Measurements from ENCODE around the gene OSBPL2. TPM values are rescaled to one million over a fixed set of nuclear protein-coding genes. Genes with fewer than 3 reads are reported as not detected.

The OSBPL2 gene
- total RNA-seq, 1 donor from 2014 or later = 42.4 TPM

DNA sequence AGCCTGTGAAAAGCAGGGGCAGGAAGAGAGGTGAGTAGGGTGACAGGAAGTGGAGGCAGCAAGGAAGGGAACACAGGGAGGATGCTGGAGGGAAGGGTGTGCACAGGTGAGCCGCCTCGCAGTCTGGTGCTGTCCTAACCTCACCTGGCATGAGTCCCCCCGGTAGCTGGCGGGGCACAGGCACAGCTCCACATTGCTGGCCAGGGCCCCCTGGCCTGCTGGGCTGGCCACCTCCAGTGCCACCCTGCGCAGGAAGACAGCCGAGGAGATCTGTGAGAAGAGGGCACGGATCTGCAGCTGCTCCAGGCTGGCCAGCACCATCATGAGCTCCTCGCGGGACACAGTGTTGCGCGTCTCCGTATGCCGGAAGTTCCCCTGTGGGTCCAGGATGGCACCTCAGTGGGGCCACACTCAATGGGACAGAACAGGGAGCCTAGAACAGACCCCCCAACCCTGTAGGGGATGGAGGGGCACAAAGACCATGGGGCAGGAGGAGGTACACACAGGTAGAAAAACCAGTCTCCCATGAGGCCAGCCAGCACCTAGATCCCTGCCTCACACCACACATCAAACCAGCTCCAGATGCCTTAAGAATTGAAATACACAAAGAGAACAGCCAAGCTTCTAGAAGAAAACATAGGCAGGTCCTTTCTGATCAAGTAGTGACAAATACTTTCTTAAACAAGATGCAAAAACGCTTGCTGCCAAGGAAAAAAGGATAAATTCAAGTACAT, 87.0 kb downstream of the OSBPL2 start:
- no peak for DNase-seq (ENCODE audit: low spot score)

DNA sequence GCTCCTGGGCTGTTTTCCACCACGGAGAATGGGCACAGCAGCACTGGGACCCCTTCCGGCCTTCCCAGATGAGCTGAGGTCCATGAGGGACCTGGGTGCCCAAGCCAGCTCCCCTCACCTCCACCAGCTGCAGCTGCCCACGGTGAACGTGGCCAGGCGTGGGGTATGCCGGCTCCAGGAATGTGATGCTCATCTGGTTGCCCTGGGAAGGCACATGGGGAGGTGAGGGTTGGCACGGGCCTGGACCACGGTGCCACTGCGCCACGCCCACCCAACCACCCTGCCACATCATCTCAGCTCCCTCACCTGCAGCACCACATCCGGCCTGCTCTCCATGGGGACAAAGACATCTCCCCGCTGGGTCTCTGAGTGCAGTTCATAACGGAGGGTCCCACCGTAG, 88.2 kb downstream of the OSBPL2 start:
- DNase-seq (ENCODE audit: low spot score) = no peak

DNA sequence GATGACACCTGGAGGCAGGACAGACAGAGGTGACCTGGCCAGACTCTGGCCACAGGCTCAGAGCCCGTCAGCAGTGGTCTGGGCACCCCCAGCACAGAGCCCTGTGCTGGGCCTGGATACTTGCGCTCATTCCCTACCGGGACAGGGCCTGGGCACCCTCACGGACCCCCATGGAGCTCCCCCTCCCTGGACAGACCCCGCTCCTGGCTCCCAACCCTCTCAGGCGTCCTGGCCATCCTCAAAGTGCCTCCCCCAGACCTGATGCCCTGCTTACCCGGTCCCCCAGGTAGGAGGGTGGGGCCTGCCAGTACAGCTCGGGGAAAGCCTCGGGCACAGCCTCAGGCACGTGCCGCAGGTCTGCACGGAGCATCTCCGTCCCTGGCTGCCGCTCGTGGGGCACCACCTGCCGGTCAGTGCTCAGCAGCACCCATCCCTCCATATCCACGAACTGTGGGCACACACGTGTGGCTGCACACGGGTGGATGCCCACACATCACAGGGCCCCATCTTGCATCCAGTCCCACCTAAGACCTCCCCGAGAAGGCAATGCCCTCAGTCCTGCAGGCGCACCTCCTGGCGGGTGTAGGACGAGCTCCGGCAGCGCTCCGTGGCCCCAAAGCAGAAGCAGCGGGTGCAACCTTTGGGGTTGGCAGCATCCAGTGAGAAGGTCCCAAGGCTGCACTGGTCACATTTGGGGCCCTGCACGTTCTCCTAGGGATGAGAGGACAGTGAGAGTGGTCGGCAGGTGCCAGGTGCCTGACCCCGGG, 88.8 kb downstream of the OSBPL2 start:
- no peak for DNase-seq (ENCODE audit: low spot score)

DNA sequence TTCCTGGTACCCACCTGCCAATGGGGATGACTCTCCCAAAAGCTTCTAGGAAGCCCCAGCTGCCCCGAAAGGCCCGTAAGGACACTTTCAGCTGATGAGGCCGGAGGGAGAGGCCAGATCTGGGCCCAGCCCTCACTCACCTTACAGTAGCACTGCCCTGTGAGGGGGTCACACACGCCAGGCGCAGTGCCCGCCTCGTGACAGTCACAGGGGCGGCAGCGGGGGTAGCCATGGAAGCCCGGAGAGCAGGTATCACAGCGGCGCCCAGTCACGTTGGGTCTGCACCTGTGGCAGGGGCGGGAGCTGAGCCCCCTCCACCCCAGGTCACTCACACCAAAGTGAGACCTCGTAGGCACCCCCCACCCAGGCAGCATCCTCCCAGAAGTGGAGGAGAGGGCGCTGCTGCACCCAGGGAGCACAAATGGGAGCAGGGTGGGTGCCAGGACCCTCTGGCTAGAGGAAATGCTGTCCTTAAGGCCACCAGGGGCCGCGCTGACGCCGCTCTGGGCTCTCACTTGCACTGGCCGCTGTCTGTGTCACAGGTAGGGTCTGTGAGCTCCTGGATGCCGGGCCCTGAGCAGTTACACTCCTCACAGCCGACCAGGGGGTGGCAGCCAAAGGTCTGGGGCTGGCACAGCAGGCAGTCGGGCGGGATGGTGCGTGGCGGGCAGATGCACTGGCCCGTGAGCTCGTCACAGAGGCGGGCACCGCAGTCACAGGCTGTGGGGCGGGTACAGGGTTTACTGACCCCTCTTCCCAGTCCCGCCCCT, 89.6 kb downstream of the OSBPL2 start:
- no peak for DNase-seq (ENCODE audit: low spot score)

DNA sequence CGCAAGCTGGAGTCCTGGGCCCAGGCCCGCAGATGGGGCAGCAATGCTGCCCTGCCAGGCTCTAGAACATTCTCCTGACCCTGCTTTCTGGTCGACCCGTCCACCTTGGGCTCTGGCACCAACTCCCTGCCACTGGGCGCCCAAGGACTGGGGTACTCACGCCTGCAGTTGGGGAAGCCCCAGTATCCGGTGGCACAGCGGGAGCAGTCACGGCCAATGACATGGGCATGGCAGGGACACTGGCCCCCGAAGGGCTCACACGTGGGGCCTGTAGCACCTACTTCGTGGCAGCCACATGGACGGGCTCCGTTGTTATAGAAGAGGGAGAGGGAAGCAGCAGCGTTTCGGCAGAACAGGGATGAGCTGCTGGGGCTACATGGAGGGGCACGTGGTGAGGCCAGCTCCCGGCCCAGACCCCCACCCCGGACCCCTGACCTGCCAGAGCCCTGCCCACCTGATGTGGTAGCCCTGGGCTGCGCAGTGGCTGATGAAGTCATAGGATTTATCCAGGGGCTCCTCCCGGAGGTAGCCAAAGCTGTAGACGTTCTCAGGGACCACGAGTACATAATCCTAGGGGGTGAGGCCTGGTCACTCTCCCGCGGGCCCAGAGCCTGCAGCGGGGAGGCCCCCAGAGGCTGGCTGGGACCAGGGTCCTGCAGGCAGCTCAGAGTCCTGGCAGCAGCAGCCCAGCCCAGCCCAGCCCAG, 90.5 kb downstream of the OSBPL2 start:
- no peak for DNase-seq (ENCODE audit: low spot score)

DNA sequence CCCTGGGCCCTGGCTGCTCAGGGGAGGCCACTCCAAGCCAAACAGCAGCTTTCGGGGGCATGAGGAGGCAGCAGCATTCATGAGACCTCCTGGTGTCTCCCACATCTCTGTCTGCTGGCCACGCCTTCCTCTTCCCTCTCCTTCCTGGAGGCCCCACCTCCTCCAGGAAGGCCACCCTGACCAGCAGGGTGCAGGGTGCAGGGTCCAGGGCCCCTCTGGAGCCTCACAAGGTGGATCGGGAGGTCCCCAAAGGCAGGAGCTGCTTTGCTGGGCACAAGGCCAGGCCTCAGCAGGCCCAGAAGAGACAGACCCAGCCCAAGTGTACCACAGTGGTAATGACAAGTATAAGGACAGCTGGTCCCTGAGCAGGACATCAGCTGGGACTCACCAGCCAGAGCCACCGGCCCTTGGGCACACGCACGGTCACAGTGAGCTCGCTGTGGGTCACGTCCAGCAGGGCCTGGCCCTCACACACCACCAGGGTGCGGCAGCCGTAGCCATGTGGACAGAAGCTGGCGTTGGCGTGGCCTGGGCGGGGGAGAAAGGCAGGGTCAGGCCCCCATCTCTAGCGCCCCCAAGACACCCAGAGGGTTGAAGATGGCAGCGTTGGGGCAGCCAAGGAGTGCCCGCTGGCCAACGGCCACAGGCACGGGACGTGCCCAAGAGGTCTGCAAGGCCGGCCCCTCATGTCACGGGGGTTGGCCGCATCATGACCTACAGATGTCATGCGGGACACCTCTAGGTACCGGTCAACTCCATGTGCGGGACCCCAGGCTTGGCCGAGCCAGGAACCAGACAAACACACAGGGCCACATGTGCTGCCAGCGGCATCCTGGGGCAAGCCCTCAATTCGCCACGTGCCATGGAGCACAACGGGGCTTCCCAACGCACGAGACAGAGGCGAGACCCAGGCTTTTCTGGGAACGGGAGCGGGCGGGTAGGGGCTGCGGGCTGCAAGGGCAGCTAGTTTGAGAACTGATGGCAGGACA, 91.4 kb downstream of the OSBPL2 start:
- no peak for DNase-seq (ENCODE audit: low spot score)

DNA sequence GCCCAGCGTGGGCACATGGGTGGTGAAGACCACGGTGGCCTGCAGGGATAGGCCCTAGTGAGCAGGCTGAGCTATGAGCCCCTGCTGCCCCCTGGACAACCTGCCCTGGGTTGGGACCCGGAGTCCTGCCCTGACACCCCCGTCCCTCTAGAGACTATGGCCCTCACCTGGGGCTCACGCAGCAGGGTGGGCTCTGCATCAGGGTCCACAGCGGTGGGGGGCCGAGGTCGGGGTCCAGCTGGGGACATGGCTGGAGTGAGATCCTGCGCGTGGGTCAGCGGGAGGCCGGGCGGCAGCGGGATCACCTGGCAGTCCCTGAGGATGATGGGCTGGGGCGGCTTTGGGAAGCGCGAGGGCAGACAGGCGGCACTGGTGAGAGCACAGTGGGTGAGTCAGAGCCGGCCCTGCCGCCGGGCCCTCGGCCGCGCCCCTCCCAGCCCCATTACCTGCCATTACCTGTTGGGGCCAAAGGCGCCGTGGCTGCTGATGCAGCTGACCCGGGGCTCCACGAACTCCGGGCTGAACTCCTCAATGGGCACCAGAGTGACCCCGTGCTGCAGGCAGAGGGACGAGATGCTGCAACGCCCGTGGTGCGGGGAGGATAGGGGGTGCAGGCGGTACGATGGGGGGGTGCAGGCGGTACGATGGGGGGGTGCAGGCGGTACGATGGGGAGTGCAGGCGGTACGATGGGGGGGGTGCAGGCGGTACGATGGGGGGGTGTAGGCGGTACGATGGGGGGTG, 92.4 kb downstream of the OSBPL2 start:
- DNase-seq (ENCODE audit: low spot score) = no peak

DNA sequence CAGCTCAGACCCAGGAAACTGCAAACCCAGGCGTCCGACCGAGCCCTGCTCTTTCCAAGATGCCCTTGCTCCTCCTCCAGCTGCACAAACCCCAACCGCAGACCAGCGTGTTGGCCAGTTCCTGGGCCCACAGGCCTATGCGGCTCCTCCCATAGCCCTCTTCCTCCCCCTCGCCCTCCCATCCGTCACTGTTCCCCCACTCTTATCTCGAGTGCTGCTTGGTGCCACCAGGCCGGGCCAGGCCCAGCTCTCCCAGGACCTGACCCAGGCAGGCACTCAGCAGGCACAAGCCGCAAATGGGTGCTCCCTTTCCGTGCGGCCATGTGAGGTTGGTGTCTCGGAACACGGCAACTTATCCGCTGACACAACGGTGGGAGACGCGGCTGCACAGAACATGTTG, 93.0 kb downstream of the OSBPL2 start:
- no peak for DNase-seq (ENCODE audit: low spot score)

DNA sequence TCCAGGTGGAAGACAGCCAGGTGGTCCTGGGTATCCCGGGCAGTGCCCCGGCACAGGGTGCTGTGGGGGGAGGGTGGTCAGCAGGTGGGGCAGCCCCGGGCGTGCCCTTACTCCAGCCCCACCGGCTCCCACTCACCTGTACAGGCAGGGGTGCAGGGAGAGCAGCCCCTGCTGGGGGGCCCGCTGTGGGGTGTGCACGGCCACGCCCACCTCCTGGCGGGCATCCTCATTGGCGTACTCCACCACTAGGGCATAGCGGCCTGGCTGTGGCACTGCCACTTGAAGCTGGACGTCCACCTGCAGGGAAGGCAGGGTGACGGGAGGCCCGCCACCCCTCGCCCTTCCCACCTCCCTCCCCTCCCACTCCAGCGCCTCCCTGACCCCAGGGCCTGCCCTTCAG, 94.1 kb downstream of the OSBPL2 start:
- DNase-seq (ENCODE audit: low spot score) = no peak

DNA sequence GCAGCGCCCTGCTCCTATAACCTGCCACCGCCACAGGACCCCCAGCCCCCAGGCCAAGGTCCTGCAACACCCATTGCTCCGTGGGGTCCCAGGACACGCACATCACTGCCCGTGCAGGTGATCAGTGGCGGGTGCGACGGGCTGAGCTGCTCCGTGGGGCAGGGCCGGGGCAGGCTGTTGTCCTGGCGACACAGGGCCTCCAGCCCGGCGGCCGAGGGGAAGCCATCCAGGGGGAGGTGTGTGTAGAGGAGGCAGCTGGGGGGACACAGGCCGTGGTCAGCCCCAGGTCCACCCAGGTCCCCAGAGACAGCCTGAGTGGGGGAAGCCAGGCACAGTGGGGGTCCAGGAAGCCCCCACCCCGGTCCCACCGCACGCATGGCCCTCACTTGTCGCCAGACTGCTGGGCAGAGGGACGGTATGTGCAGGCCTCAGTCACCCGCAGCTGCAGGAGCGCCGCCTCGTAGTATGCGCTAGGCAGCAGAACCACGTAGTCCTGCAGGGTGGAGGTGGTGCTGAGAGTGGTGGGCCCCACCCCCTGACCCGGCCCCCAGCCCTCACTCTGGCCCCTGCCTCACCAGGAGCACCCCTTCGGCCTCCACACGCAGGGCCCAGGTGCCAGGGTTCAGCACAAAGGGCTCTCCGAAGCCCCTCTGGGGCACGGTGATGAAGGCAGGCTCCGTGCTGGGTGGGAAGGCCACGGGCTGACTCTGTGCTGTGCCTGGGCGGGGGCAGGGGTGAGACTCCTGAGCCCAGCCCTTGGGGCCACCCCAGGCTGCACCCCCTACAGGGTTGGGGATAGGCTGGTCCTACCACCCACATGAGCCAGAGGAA, 94.9 kb downstream of the OSBPL2 start:
- no peak for DNase-seq (ENCODE audit: low spot score)

DNA sequence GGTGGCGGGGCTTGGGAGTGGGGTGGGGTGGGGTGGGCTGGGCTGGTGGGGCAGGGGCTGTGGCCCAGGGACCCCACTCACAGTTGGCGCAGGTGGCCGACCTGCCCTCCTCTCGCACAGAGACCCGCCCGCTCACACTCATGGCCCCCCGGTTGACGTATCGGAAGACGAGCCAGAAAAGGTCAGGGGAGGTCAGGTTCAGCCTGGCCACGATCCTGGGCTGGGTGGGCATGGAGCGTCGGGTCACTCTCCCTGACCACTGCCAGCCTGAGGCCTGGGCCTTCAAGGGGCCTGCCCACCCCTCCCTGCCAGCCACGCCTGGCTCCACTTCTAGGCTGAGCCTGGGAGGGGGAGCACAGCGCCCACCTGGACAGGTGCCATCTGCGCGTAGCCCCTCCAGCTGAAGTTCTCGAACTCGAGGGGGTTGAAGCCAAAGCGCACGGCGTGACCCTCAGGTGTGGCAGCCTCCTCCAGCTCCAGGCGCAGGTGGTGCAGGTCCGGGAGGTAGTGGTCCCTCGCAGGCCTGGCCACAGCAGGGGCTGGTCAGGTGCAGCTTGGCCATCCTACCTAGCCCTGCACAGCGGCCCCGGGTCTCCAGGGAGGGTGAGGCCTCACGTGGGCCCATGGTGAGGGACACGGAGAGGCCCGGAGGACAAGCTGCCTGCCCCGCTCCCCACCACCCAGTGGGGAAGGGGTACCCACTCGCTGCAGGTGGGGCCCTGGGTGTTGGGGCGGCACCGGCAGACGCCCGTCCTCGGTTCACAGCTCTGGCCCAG, 95.7 kb downstream of the OSBPL2 start:
- DNase-seq (ENCODE audit: low spot score) = no peak

DNA sequence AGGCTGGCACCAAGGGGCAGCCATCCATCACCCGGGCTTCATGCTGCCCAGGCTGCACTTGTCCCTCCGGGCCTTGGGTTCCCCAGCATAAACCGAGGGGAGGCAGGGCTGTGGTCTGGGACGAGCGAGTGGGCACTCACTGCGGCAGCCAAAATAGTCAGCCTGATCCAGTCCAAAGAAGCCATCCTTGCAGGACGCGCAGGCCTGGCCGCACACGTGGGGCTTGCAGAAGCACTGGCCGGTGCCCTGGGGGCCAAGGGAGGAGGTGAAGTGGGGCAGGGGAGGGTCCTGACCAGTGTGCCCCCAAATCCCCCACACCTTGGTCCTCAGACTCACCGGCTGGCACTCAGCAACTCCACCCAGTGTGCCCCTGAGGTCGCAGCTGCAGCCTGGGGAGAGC, 96.6 kb downstream of the OSBPL2 start:
- DNase-seq (ENCODE audit: low spot score) = no peak

DNA sequence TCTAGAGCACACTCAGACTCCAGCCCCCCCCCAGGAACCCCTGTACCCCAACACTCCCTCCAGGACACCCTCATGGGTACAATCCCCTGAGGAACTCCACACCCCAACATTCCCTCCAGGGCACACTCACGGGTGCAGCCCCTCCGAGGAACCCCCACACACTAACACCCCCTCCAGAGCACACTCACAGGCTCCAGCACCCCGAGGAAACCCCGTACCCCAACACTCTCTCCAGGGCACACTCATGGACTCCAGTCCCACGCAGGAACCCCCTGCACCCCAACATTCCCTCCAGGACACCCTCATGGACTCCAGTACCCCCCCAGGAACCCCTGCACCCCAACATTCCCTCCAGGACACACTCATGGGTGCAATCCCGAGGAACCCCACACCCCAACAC, 97.2 kb downstream of the OSBPL2 start:
- no peak for DNase-seq (ENCODE audit: low spot score)

DNA sequence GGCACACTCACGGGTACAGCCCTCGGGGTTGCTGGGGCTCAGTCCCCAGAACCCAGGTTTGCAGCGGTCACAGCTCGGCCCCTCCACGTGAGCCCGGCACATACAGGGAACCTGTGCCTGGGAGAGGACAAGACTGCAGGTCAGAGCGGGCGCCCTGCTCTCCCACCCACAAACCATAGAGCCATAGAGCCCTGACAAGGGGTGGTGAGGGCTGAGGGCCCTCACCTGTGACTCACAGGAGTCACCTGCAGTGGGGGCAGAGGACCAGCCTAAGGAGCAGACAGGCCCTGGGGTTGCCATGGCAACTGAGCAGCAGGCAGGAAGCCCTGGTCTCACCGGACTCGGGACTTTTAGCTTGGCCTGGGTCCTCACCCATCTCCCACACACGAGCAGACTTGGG, 98.0 kb downstream of the OSBPL2 start:
- no peak for DNase-seq (ENCODE audit: low spot score)

DNA sequence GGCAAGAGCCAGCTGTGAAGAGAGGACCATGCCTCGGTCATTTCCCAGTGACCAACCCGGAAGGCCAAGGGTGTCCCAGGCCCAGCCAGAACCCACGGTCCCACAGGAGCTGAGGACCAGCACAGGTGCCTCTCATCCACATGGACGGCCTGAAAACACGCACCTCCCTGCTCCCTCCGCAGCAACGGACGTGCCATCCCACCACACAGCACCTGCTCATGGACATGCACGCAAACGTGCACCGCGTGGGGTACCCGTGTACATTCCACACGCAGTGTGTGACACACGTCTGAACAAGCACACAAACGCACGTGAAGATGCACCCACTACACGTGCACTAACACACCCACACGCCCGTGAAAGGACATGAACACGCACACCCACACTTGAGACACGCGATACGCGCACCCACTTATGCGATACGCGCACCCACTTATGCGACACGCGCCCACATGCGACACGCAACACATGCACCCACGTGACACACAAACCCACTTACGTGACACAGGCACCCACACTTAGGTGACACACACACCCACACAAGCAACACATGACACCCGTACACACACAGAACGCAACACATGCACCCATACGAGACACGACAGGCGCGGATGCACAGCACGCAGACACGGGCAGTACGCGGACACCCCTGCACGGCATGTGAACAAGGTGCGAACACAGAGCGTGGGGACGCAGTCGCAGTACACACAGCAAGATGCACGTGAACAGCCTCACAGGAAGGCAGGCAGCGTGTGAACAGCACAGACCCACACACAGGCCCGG, 98.6 kb downstream of the OSBPL2 start:
- DNase-seq (ENCODE audit: low spot score) = no peak

DNA sequence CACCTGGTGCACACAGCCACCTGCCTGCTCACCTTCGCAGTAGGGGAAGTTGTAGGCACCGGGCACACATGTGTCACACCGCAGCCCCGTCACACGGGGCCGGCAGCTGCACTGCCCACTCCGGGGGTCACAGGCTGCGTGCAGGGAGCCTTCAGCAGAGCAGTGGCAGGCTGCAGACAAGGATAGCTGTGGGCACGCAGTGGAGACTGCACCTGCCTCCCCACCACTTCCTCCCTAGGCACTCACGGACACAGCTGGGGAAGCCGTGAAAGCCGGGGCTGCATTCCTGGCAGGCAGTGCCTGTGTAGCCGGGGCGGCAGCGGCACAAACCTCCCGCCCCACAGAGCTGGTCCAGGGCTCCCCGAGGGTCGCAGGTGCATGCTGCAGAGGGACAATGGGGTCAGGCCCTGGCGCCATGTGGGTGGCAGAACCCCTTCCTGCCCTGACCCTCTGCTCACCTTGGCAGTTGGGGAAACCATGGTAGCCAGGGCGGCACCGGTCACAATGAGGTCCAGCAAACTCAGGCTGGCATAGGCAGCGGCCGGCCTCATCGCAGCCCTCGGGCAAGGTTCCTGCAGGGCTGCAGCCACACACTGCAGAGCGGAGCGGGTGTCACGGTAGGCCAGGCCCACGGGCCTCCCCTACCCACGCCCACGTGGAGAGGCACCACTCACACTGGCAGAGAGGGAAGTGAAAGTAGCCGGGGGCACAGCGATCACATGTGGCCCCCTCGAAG, 99.4 kb downstream of the OSBPL2 start:
- no peak for DNase-seq (ENCODE audit: low spot score)

DNA sequence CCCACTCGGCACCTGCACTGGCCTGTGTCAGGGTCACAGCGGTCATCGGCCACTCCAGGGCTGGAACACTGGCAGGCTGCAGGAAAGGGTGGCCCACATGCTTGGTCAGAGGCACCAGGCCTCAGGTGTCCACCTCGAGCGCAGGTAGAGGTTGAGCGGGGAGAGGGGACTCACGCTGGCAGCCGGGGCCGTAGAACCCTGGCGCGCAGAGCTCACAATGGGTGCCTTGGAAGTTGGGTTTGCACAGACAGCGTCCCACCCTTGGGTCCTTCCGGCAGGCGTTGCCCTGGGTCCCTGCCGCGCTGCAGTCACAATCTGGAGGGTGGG, 99.9 kb downstream of the OSBPL2 start:
- DNase-seq (ENCODE audit: low spot score) = no peak

All from umbilical cord (tissue), 2 donors.